ENCODE data around the gene RAB37.

RAB37 gene

DNA sequence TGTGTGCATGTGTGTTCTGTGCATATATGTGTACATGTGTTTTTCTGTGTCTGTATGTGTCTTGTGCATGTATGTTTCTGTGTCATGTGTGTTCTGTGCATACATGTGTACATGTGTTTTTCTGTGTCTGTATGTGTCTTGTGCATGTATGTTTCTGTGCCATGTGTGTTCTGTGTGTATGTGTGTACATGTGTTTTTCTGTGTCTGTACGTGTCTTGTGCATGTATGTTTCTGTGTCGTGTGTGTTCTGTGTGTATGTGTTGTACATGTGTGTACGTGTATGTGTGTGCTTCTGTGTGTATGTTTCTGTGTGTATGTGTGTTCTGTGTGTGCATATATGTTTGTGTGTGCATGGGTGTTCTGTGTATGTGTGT, 8.4 kb upstream of the RAB37 start:
- no peak for DNase-seq

DNA sequence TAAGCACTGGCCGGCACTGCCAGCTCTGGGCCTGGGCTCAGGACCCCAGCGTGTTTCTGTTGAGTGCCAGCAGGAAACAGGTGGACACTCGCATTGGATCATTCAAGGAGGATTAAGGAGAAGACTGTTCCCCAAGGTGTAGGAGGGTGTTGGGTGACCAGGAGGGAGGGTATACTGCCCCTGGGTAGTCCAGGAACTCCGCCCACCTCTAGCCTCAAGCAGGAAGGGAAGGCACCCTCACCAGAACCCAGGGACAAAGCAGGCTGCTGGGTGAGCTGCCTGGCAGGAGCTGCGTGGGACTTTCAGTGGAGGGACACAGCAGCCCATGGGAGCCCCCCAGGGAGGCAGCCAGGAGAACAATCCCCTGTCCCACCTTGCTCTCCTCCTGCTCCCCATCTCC, 7.7 kb upstream of the RAB37 start:
- no peak for DNase-seq

DNA sequence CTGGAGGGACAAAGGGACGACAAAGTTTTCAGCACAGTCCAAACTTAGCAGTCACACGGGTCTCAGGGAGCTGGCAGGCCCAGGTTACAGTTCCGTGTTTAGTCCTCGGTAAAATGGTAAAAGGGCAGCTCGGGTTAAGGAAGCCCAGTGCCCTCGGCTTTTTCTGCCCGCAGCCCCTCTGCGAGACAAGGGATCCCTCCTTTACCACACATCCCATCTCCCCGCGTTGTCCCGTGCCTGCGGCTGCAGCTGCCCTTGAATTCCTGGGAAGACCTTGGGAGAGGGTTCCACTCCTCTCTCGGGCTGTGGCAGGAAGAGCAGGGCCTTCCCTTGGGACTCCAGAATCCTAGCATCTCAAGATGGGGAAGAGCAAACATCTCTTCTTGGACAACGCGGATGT, 7.2 kb upstream of the RAB37 start:
- DNase-seq = no peak

DNA sequence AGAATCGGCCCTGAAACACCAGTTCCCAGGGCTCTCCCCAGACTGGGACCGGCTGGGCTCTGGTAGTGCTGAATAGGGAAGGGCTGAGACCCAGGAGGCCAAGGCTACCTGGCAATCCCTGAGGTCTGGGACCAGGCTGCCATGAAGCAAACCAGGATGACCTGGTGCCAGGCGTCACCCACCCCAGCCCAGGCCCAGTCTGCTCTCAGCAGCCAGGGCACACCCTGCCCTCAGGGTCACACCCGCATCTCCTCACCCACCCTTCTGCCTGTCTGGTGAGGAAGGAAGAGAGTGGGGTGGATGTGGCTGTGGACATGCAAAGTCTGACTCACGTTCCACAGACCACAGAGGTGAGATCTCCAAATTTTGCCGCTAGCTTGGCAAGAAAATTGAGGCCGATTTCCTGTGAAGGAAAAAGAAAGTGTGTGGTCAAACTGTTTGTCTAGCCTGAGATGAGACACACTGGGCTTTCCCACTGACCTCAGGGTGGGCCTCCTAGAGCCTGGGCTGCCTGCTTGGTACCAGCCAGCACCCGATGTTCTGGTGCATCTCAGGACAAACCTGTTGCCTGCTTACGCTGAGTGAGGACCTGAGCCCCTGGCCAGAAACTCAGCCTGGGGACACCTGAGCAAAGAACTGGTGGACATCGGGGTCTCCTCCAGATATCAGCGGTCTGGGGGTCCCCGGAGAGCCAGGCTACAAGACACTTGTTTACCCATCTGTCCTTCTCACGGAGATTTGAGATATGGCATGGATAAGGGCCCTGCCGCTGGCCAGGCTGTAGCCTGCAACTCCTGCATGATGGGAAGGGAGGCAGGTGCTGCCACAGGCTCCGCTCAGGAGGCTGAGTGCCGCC, 6.3 kb upstream of the RAB37 start:
- no peak for DNase-seq

DNA sequence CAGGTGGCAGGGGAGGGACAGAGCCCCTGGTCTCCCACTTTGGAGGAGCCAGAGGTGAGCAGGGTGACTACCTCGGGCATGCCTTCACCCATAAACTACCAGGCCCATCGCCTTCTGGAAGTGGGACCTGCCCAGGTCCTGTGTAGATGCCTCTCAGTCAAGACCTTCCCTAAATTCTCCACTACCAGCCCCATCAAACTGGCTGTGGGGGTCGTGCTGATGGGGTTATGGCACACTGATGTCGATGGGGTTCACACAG, 5.8 kb upstream of the RAB37 start:
- DNase-seq = no peak

DNA sequence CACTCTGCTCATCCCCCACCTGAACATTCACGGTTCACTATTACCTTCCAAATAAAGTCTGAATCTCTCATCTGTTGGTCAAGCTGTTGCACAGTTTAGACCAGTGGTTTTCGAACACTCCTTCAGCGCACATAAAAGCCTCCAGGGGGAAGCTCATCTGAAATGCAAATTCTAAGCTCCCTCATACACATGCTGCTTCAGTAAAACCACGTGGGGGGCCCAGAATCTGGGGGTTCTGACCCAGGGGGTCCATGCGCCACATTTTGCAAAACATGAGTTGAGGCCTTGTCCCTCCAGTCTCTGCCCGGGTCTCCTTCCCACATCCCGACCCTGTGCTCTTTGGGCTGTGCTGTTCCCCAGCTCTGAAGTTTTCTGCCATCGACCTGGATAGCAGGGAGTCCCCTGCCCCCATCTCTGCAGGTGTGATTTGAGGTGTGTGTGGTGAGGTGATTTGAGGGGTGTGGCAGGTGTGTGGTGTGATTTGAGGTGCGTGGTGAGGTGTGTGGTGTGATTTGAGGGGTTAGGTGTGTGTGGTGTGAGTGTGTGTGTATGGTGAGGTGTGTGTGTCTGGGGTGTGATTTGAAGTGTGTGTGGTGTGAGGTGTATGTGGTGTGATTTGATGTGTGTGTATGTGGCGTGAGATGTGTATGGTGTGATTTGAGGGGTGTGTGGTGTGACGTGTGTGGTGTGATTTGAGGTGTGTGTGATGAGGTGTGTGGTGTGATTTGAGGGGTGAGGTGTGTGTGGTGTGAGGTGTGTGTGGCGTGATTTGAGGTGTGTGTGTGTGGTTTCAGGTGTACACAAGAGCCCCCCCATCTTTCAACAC, 4.8 kb upstream of the RAB37 start:
- no peak for DNase-seq

DNA sequence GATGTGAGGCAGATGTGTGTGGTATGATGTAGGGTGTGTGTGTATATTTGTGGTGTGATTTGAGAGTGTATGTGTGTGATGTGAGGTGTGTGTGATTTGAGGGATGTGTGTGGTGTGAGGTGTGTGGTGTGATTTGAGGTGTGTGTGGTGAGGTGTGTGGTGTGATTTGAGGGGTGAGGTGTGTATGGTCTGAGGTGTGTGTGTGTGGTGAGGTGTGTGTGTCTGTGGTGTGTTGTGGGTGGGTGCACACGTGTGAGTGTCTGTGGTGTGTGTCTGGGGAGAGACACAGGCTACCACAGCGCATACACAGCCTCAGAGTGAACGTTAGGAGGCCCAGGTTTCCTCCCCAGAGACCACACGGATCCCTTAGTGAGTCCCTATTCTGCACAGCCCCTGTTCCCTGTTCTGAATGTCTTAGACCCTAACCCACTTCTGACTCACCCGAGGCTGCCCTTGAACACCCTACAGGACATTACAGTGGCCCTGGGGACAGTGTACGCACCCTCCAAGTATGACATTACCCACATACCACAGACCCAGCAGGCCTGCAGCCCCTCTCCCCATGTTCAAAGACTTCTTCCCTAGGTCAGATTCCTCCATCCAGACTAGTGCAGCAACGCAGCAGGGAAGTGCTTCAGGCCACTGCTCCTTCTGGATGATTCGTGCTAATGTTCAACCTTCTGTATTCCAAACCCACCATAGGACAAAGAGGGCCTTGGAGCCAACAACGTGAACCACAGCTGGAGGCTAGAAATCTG, 3.5 kb upstream of the RAB37 start:
- no peak for DNase-seq

DNA sequence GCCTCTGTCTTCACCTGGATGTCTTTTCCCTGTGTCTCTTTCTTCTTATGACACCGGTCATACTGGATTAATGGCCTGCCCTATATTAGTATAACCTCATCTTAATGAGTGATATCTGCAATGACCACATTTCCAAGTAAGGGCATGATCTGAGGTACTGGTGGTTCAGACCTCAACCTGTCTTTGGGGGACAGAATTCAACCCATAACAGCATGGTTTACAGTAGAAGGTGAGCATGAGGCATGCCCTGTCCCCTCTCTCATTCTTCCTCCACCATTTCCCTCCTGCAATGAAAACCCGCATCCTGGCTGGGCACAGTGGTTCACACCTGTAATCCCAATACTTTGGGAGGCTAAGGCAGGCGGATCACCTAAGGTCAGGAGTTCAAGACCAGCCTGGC, 2.8 kb upstream of the RAB37 start:
- DNase-seq = no peak

DNA sequence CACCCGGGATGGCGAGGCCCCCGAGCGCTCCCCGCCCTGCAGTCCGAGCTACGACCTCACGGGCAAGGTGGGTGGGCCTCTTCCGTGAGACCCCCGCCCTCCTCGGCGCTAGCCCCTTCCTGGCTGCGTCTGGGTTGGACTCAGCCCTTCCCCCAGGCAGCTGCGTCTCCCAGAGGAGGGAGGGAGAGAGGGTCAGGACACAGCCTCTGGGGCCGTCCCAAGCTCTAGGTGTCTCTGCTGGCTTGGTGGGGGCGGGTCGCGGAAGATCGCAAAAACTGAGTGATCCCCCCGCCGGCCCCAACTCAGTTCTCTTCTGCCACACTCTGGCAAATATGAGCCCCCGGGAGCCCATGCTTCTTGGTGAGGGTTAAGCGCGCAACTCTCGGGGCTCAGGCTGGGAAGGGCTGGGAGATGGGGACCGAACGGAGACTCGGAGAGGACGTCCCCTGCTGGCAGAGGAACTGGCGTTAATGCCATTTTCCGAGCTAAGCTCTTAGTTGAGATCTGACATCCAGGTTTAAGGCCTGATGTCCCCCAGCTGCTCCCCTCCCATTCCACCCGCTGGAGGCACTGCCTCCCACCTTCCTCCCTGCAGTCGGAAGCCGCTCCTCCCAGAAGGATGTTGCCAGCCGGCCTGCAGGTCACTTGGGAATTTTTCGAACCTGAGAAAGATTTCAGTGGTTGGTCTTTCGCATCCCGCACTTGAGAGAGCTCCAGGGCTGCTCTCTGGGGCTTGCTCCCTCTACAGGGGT, 419 bp downstream of the RAB37 start:
- peak; percentile 92 for DNase-seq

DNA sequence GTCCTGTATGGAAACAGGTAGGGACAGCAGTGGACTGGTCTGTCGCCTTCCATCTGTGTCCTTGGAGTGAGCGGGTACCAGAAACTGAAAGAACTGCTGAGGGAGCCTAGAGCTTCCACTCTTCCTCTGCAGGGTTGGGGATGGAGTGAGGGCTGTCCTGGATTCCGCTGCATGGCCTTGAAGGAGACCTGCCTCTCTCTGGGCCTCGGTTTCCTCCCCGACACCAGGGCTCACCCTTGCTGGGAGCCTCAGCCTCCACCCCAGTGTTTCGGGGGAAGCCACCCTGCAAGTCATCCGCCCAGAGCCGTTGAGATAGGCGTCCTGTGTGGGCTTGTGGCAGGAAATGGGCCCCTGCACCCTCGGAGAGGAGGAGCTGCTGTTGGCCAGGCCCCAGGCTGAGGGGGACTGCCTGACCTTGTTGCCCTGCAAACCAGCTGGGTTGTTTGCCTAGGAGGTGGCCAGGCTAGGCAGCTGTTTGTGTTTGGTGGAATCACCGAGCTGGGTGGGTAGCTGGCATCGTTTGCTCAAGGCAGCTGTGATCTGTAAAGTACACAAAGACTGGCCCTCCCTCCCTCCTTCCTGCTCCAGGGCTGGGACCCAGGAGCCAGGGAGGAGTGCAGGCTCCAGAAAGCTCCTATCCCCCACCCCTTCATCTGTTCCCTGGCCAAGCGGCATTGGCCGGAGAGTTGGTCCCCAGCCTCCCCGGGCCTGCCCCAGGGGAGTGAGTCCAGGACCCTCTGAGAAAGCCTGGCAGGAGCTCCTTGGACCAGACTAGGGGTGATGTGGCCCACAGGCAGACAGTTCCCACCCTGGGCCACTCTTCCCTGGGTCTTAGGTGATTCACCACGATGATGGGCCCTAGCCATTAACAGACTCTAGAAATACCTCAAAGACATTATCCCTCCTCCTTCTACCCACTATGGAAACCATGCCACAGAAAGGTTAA, 1.3 kb downstream of the RAB37 start:
- no peak for DNase-seq

DNA sequence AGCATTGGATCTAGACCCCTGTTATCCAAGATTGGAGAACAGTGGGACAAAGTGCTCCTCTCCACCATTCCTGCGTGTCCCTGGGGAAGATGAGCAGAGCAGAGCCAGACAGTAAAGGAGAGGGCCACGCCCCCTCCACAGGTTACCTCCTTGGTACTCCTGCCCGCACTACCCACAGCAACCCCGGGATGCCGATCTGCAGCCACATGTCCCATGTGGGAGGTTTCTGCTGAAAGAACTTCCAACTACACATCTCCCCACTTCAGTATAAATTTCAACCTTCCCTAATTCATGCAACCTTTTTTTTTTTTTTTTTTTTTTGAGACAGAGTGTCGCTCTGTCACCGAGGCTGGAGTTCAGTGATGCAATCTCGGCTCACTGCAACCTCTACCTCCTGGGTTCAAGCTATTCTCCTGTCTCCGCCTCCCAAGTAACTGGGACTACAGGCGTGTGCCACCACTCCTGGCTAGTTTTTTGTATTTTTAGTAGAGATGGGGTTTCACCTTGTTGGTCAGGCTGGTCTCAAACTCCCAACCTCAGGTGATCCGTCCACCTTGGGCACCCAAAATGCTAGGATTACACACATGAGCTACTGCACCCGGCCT, 2.3 kb downstream of the RAB37 start:
- DNase-seq = no peak

DNA sequence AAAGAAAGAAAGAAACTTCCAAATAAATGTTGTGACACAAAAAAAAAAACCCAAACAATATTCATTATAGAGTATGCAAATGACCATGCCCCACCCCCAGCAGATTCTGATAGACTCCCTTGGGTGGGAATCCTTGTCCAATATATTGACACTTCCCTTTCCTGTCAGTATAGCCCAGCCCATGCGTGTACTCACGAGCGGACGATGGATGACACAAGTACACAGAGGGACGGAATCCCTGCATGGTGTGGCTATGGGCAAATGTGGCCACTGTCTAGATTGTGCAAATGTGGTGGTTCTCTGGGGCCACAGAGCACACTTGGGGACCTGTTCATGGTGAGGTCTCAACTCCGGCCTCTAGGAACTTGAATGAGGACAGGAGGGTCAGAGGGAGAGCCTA, 3.1 kb downstream of the RAB37 start:
- no peak for DNase-seq

DNA sequence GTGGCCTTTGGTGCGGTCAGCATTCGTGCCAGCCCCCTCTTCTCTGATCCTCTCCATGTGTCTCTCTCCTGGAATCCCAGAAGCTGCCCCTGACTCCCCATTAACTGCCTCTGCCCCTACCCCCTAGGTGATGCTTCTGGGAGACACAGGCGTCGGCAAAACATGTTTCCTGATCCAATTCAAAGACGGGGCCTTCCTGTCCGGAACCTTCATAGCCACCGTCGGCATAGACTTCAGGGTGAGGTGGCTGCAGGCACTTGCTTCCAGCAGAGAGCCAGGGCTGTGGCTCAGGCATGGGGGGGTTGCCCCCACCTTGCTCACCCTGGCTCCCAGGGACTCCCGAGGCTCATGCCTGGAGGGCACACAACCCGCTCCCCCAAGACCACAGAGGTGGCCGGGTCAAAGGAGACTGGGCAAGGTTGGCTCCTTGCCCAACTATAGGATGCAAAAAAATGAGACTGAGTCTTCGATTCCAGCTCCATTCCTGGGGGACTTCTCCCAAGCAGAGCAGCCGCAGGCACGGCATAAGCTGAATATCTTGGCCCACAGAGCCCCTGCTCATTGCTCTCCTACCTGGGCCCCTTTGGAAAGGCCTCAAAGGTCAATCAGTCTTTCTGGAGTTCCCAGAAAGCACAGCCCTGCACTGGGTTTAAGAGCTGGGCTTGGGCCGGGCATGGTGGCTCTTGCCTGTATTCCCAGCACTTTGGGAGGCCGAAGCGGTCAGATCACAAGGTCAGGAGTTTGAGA, 3.8 kb downstream of the RAB37 start:
- DNase-seq = no peak

DNA sequence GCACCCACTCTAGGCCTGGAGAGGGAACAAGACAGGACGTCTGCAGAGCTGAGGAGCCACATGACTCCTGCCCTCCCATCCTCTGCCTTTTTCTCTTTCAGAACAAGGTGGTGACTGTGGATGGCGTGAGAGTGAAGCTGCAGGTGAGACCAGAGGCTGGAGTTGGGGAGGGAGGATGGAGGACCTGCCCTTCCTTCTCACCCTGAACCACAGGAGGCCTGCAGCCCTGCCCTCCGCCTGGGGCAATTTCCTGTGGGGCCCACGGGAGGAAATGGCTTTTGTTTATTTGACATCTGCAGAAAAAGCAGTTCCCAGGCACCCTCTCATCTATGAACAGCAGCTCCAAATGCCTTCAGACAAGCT, 5.1 kb downstream of the RAB37 start:
- no peak for DNase-seq

DNA sequence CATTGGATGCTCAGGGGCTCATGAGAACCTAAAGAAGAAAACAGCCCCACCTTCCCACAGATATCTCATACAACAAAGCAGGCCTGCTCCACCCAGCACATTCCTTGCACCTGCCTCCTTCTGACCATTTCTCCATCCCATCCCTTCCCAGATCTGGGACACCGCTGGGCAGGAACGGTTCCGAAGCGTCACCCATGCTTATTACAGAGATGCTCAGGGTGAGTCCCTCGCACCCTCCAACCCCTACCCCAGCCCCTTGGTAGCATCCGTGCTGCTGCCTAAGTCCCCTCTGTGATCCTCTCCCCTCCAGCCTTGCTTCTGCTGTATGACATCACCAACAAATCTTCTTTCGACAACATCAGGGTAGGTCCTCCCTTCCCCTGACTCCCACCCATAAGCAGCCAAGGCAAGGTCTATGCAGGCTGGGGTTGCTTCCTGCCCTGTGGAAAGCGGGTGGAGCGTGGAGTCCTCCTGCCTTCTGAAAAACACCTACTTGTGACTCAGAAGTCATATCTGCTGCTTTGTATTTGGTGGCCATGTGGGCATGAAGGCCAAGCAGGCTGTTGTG, 6.0 kb downstream of the RAB37 start:
- DNase-seq = no peak

DNA sequence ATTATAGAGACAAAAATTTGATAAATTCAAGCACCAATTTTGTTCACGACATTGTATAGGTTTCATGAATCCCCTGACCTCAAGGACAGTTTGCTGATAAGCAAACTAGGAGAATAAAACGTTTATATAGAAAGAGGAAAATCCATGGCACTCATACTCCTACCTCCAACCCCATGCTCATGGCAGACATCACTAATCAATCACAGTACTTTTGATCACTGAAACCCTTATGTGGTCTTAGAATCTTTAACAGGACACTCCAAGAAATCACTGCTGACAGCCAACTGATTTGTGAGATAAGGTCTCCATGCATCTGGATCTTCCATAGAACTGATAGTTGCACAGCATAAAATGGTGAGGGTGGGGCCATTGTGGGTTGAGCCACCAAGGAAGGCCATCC, 6.7 kb downstream of the RAB37 start:
- no peak for DNase-seq

DNA sequence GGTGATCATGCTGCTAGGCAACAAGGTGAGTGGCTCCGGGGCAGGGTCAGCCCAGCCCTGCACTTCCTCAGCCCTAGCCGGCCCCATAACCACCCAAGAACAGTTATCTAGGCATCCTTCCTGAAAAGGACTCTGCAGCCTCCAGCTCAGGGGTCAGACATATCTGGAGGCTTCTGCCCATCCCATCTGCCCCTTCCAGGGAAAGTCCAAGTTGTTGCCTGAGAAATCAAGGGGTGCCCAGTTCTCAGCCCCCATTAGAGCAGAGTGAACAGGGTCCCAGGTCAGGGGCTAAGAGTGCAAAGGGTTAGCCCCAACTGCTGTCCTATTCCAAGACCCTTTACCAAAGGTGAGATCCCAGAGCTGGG, 7.3 kb downstream of the RAB37 start:
- no peak for DNase-seq

DNA sequence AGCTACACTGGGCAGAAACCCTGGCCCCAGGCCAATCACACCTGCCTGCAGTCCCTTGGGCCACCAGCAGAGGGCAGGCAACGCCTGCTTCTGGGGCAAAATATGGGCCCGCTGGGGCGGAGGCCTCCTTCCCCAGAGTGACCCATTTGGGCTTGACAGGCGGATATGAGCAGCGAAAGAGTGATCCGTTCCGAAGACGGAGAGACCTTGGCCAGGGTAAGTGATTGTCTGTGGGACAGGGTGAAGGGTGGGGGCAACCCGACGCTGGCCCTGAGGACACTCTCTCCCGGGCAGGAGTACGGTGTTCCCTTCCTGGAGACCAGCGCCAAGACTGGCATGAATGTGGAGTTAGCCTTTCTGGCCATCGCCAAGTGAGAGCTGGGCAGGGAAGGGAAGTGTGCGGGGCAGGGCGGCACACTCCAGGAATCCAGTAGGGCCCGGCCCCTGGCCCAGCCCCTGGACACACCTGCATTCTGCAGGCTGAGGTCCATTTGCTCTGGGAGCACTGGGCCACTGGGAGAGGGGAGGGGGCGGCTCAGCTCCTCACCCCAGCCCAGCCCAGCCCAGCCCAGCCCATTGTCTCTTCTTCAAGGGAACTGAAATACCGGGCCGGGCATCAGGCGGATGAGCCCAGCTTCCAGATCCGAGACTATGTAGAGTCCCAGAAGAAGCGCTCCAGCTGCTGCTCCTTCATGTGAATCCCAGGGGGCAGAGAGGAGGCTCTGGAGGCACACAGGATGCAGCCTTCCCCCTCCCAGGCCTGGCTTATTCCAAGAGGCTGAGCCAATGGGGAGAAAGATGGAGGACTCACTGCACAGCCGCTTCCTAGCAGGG, 7.9 kb downstream of the RAB37 start:
- DNase-seq = peak; percentile 80

DNA sequence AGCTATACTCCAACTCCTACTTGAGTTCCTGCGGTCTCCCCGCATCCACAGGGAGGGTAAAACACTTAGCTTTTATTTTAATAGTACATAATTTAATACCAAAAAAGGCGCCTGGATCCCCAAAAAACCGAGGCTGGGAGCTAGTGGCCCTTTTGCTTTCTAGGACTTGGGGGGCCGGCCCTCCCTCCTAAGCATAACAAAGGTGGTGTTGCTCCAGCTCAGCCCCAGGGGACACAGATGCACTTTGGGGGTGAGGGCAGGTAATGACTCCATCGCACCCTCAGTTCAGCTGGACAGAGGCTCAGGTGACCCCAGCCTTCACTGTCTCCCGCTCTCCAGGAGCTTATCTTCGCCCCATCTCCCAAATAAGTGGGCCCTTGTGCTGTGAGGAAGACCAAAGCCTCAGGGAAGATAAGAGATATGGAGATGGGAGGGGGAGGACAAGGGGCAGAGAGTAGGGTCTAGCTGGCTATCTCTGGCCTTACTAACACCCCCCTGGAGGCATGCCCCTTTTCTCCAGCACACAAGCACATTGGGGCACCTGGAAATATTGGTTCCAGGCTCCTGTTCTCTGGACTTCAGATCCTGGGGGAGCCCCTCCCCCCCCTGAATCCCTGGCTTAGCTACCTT, 8.6 kb downstream of the RAB37 start:
- DNase-seq = no peak

Measured in NCI-H82 (cell line).